AG09319 (cell line): Measurements from ENCODE around the gene TMEM218.

Source experiments
- DNase-seq: peaks from one replicate; pipeline ENCODE4 v3.0.0-alpha.2; 2010; ENCODE audit warnings: low read depth; ENCODE audit errors: extremely low read depth
- TF ChIP-seq, protein P1 (sequence below): IDR thresholded peaks from 2 replicates; pipeline ENCODE4 v1.5.1; 2011; ENCODE audit warnings: low read depth, mild to moderate bottlenecking, inconsistent platforms, low read length, moderate library complexity

TMEM218 gene

DNA sequence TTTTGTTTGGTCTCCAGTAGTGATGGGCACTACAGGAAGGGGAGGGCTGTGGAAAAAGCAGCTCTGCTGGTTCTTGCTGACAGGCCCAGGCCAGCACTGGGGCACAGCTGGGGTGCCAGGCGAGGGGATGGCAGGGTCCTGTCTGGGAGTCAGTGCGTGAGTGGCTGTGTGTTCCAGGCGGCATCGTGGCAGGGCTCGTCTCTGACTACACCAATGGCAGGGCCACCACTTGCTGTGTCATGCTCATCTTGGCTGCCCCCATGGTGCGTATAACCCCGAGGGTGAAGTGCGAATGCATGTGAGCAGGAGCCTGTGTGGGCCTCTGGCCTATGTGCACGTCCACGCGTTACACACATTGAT lies 27.4 kb downstream of the TMEM218 start:
- TF ChIP-seq, protein P1, sequence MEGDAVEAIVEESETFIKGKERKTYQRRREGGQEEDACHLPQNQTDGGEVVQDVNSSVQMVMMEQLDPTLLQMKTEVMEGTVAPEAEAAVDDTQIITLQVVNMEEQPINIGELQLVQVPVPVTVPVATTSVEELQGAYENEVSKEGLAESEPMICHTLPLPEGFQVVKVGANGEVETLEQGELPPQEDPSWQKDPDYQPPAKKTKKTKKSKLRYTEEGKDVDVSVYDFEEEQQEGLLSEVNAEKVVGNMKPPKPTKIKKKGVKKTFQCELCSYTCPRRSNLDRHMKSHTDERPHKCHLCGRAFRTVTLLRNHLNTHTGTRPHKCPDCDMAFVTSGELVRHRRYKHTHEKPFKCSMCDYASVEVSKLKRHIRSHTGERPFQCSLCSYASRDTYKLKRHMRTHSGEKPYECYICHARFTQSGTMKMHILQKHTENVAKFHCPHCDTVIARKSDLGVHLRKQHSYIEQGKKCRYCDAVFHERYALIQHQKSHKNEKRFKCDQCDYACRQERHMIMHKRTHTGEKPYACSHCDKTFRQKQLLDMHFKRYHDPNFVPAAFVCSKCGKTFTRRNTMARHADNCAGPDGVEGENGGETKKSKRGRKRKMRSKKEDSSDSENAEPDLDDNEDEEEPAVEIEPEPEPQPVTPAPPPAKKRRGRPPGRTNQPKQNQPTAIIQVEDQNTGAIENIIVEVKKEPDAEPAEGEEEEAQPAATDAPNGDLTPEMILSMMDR: no peak

DNA sequence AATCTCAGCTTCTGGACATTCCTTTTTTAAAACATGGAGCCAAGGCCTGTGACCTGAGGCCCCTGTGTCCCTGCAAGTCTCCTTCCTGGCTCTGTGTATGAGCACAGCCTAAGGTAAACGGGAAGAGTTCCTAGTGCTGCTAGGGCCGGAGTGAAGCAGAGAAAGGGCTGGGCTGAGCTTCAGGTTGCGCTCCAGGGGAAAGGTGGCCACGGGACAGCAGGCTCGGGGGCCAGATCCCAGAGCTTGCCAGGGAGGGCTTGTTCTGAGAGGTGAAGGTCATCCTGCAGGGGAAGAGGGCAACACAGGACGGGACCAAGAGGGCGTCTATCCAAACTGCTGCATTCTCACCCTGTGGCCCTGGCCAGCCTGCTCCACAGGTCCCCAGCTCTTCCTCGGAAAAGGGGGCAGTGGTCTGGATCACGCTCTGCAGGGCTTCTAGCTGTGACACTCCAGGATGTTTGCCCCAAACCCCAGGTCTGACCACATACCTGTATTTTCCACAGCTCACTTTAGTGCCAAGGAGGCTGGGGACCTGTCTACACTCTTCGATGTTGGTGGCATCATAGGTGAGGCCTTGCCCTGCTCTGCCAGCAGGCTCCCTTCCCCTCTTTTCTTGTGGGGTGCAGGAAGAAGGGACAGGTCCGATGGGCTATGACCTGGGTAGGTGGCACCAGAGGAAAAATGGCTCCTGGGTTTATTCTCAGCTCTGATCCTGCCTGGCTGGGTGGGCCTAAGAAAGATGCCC lies 27.9 kb downstream of the TMEM218 start:
- no peak for DNase-seq
- TF ChIP-seq, protein P1: no peak

More for the DNA sequence above, 27.4 kb downstream of the TMEM218 start:
- no peak for DNase-seq

DNA sequence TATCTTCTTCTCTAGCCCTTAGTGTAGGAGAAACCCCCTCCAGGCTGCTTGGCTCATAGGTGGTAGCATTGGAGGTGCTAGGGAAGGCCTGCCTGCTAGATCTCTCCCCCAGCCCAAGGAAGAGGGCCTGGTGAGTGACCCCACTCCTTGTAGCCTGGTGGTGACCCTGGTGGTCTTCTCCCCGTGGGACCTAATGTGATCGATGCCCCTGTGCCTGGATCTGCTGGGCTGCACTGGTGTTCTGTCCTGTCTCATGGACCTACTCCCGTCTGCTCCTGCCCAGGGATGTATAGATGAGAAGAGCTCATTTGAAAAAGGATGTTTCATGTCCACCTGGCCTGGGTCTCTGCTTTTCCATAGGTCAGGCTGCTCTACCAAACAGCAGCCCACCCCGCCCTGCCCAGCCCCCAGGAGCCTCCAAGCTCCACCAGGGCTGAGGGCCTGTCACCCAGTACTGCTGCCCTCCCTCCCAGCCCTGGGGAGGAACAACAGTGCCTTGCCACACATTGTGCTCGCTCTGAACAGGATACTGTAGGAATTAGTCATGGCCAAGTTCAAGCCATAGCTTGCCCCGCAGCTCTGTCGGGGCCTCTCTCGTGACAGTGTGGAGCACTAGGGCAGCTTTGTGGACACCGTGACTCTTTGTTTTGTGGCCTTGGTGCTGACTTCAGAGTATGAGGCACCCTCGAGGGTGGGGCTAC lies 28.7 kb downstream of the TMEM218 start:
- no peak for DNase-seq
- TF ChIP-seq, protein P1: no peak

DNA sequence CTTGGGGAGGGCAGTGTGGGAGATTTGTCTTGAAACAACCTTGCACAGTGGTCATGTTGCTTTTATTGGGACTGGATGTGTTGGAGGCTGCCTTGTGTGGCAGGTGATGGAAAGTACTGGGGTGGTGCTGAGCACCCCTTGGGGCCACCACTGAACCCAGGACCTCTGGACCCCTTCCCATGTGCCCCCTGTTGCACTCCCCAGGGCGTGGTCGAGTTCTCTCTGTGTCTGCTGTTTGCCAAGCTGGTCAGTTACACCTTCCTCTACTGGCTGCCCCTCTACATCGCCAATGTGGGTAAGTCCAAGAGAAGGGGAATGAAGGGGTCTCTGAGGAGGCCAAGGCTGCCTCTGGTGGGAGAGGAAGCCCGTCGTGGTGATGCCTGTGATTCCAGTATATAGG lies 29.4 kb downstream of the TMEM218 start:
- TF ChIP-seq, protein P1: no peak
- DNase-seq: no peak

DNA sequence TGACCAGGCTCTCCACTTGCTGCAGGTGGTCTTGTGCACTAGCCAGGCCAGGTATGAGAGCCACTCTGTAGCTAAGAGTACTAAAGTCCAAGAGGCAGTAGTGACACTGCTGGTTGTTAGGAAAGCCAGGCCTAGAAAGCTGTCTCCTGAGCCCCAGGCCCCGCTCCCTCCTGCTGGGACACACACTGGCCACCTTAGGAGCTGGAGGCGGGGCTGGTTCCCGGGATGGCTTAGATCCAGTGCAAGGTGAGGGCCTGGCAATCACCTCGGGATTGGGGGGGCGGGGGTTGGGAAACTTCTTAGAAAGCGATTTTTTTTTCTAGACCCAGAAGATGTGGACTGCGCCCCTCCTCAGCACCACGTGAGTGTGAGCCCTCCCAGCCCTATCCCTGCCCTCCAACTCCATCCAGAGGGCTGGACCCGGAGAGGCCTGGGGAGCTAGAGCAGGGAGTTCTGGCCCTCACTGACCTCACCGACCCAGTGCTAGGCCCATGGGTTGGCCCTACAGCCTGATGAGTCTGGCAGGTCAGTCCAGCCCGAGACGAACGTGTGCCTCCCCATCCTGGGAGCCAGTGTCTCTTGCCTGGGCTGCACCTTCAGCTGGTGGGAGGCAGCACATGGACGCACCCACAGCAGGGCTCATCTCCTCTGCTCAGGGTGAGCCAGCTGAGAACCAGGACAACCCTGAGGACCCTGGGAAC lies 30.2 kb downstream of the TMEM218 start:
- DNase-seq: no peak
- TF ChIP-seq, protein P1: no peak

DNA sequence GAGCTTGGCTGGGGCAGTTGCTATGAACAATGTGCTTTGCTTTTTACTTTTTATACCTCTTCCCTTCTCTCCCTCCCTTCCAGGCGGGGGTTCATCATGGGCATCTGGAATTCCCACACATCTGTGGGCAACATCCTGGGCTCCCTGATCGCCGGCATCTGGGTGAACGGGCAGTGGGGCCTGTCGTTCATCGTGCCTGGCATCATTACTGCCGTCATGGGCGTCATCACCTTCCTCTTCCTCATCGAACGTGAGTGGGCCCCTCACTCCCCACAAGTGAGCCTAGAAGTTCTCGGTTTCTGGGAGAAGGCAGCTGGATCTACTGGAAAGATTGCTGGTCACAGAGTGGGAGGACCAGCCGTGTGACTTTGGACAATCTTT lies 30.9 kb downstream of the TMEM218 start:
- TF ChIP-seq, protein P1: no peak
- no peak for DNase-seq
